ENCODE data around the gene PLXNA4. TPM values are rescaled to one million over a fixed set of nuclear protein-coding genes. Genes with fewer than 3 reads are reported as not detected.

PLXNA4 gene
- total RNA-seq, 1 experiment from 2014 or later = 0.11 TPM

- H3K27ac ChIP-seq (ENCODE audit: low read depth, low read length, poor library complexity, severe bottlenecking) = no peak overlapping the region
- TF ChIP-seq EZH2 (IDR thresholded peaks at IDR 0.05; ENCODE audit: borderline replicate concordance, low read depth, low read length, poor library complexity, severe bottlenecking) = no peak
- TF ChIP-seq CTCF (conservative IDR thresholded peaks at IDR 0.05; ENCODE audit: low read depth, low read length) = no peak
- intact Hi-C loops (cut with micrococcal nuclease; ENCODE audit: unreplicated experiment) = no loop called here
Observed at GRCh38 chr7:132364226-132364625, 212.0 kb downstream of the PLXNA4 start.

GRCh38 chr7:132362059-132362458 lies 214.2 kb downstream of the PLXNA4 start:
- no TSS peak for BruUV-seq (replicated peaks)
- no peak overlapping the region for H3K27ac ChIP-seq (ENCODE audit: low read depth, low read length, poor library complexity, severe bottlenecking)
- peaks cover 9% of the 10 kb centered on the region for H3K27me3 ChIP-seq (replicated peaks; ENCODE audit: insufficient read depth, low read depth, low read length, poor library complexity)
- no peaks in the 10 kb centered on the region for H3K36me3 ChIP-seq (ENCODE audit: insufficient read depth, low read length, poor library complexity, severe bottlenecking)
- ChIA-PET CTCF (no interaction called here), POLR2A (ENCODE audit: low non-redundant PET) (no interaction called here)
- H3K4me3 ChIP-seq (ENCODE audit: low read depth, low read length, poor library complexity, severe bottlenecking) = no peak overlapping the region
- TF ChIP-seq EZH2 (IDR thresholded peaks at IDR 0.05; ENCODE audit: borderline replicate concordance, low read depth, low read length, poor library complexity, severe bottlenecking) (no peak), CTCF (conservative IDR thresholded peaks at IDR 0.05; ENCODE audit: low read depth, low read length) (no peak)
- intact Hi-C loops (cut with micrococcal nuclease; ENCODE audit: unreplicated experiment) = no loop called here
- H3K9me3 ChIP-seq (ENCODE audit: low read depth, low read length, poor library complexity, severe bottlenecking) = no peaks in the 10 kb centered on the region
- H3K4me1 ChIP-seq (ENCODE audit: insufficient read depth, low read length, poor library complexity, severe bottlenecking) = no peaks in the 10 kb centered on the region
- DNase-seq (ENCODE audit: low spot score) = no peak

More at GRCh38 chr7:132364226-132364625, 212.0 kb downstream of the PLXNA4 start:
- Histone ChIP-seq H3K36me3 (ENCODE audit: insufficient read depth, low read length, poor library complexity, severe bottlenecking) (no peaks in the 10 kb centered on the region), H3K4me3 (ENCODE audit: low read depth, low read length, poor library complexity, severe bottlenecking) (no peak overlapping the region), H3K4me1 (ENCODE audit: insufficient read depth, low read length, poor library complexity, severe bottlenecking) (no peaks in the 10 kb centered on the region), H3K9me3 (ENCODE audit: low read depth, low read length, poor library complexity, severe bottlenecking) (no peaks in the 10 kb centered on the region), H3K27me3 (replicated peaks; ENCODE audit: insufficient read depth, low read depth, low read length, poor library complexity) (peaks cover 12% of the 10 kb centered on the region)
- CTCF ChIA-PET = no interaction called here
- no peak for DNase-seq (ENCODE audit: low spot score)
- no TSS peak for BruUV-seq (replicated peaks)
- POLR2A ChIA-PET (ENCODE audit: low non-redundant PET) = no interaction called here

GRCh38 chr7:132361146-132361545 lies 215.1 kb downstream of the PLXNA4 start:
- DNase-seq (ENCODE audit: low spot score) = no peak

More at GRCh38 chr7:132361146-132361545, 215.1 kb downstream of the PLXNA4 start:
- Histone ChIP-seq H3K4me3 (ENCODE audit: low read depth, low read length, poor library complexity, severe bottlenecking) (no peak overlapping the region), H3K36me3 (ENCODE audit: insufficient read depth, low read length, poor library complexity, severe bottlenecking) (no peaks in the 10 kb centered on the region), H3K9me3 (ENCODE audit: low read depth, low read length, poor library complexity, severe bottlenecking) (no peaks in the 10 kb centered on the region), H3K4me1 (ENCODE audit: insufficient read depth, low read length, poor library complexity, severe bottlenecking) (no peaks in the 10 kb centered on the region), H3K27ac (ENCODE audit: low read depth, low read length, poor library complexity, severe bottlenecking) (no peak overlapping the region), H3K27me3 (replicated peaks; ENCODE audit: insufficient read depth, low read depth, low read length, poor library complexity) (peaks cover 13% of the 10 kb centered on the region)
- intact Hi-C loops (cut with micrococcal nuclease; ENCODE audit: unreplicated experiment) = no loop called here
- TF ChIP-seq CTCF (conservative IDR thresholded peaks at IDR 0.05; ENCODE audit: low read depth, low read length) (no peak), EZH2 (IDR thresholded peaks at IDR 0.05; ENCODE audit: borderline replicate concordance, low read depth, low read length, poor library complexity, severe bottlenecking) (no peak)
- ChIA-PET CTCF (no interaction called here), POLR2A (ENCODE audit: low non-redundant PET) (no interaction called here)
- no TSS peak for BruUV-seq (replicated peaks)

Data from A673 (cell line).